ENCODE data around the gene TADA3. TPM values are rescaled to one million over a fixed set of nuclear protein-coding genes. Genes with fewer than 3 reads are reported as not detected.

The TADA3 gene
- total and polyA plus RNA-seq, 9 of the 15 experiments (the other 6 are each of a cell fraction or from before 2014, with no cell fraction given) = 4.1 to 110 (median 74.8) TPM

DNA sequence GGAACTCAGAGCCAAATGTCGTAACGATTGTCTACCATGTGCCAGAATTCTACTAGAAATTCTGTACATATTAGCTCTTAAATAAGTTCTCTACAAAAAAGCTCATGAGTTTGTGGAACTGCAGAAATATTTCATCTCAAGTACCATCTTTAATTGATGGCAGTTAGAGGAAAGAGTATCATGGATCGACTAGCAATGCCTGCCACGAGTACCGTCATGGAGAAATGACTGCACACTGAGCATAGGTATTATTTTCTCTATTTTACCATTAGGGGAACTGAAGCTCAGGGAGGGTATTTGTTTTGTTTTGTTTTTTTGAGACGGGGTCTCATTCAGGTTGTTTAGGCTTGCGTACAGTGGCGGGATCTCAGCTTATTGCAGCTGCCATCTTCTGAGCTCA, 48.7 kb upstream of the TADA3 start (continued):
- TF ChIP-seq, protein P1, sequence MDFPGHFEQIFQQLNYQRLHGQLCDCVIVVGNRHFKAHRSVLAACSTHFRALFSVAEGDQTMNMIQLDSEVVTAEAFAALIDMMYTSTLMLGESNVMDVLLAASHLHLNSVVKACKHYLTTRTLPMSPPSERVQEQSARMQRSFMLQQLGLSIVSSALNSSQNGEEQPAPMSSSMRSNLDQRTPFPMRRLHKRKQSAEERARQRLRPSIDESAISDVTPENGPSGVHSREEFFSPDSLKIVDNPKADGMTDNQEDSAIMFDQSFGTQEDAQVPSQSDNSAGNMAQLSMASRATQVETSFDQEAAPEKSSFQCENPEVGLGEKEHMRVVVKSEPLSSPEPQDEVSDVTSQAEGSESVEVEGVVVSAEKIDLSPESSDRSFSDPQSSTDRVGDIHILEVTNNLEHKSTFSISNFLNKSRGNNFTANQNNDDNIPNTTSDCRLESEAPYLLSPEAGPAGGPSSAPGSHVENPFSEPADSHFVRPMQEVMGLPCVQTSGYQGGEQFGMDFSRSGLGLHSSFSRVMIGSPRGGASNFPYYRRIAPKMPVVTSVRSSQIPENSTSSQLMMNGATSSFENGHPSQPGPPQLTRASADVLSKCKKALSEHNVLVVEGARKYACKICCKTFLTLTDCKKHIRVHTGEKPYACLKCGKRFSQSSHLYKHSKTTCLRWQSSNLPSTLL (IDR thresholded peaks at IDR 0.05) = no peak
- no peak for TF ChIP-seq ZNF143 (CRISPR knock-in tag; IDR thresholded peaks at IDR 0.05)
- no peak for TF ChIP-seq CBFB (CRISPR knock-in tag; IDR thresholded peaks at IDR 0.05)
- TF ChIP-seq SNIP1 (IDR thresholded peaks at IDR 0.05; ENCODE audit: low read depth) = no peak
- no peak for TF ChIP-seq ZNF57 (CRISPR knock-in tag; IDR thresholded peaks at IDR 0.05)
- no peak for TF ChIP-seq ZNF431 (CRISPR knock-in tag; IDR thresholded peaks at IDR 0.05)
- TF ChIP-seq PTRF (tag; IDR thresholded peaks at IDR 0.05) = no peak
- no peak for TF ChIP-seq FOXK2 (conservative IDR thresholded peaks at IDR 0.05 in 1 of 2, IDR thresholded peaks at IDR 0.05 in 1 of 2; ENCODE audit: low read depth in 2 of 2)
- TF ChIP-seq CAMTA2 (CRISPR knock-in tag; conservative IDR thresholded peaks at IDR 0.05) = no peak
- TF ChIP-seq MEF2D (tag; conservative IDR thresholded peaks at IDR 0.05; ENCODE audit: low read depth) = no peak
- TF ChIP-seq, protein P2, sequence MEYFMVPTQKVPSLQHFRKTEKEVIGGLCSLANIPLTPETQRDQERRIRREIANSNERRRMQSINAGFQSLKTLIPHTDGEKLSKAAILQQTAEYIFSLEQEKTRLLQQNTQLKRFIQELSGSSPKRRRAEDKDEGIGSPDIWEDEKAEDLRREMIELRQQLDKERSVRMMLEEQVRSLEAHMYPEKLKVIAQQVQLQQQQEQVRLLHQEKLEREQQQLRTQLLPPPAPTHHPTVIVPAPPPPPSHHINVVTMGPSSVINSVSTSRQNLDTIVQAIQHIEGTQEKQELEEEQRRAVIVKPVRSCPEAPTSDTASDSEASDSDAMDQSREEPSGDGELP (CRISPR knock-in tag; IDR thresholded peaks at IDR 0.05; ENCODE audit: borderline replicate concordance) = no peak

Data from K562 (cell line).